ENCODE results near the gene SIN3A.

DNA sequence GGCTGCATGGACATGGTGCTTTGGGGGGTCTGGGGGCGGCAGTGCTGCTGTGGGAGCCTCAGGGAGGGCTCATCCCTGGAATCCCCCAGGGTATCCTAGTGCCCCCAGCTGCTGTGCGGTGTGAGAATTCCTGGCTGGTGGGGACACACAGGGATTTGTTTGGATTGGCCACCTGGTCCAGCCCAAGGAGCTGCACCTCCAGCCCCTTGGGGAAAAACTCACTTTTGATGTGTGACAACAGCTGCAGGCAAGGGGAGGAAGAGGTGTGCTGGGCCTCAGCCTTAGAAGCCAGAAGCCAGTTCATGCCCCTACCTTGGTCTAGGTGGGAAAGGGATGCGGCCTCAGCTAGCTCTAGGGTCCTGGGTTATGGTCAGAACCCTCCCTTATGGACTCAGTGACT is 124.0 kb downstream of the SIN3A start:
- TF ChIP-seq, protein P1, sequence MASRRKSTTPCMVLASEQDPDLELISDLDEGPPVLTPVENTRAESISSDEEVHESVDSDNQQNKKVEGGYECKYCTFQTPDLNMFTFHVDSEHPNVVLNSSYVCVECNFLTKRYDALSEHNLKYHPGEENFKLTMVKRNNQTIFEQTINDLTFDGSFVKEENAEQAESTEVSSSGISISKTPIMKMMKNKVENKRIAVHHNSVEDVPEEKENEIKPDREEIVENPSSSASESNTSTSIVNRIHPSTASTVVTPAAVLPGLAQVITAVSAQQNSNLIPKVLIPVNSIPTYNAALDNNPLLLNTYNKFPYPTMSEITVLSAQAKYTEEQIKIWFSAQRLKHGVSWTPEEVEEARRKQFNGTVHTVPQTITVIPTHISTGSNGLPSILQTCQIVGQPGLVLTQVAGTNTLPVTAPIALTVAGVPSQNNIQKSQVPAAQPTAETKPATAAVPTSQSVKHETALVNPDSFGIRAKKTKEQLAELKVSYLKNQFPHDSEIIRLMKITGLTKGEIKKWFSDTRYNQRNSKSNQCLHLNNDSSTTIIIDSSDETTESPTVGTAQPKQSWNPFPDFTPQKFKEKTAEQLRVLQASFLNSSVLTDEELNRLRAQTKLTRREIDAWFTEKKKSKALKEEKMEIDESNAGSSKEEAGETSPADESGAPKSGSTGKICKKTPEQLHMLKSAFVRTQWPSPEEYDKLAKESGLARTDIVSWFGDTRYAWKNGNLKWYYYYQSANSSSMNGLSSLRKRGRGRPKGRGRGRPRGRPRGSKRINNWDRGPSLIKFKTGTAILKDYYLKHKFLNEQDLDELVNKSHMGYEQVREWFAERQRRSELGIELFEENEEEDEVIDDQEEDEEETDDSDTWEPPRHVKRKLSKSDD (conservative IDR thresholded peaks at IDR 0.05; ENCODE audit: low read length) = no peak
- TF ChIP-seq TCF7L2 (IDR thresholded peaks at IDR 0.05; ENCODE audit: low read depth, low read length) (no peak), POLR2A (conservative IDR thresholded peaks at IDR 0.05) (no peak), ZZZ3 (IDR thresholded peaks at IDR 0.05) (no peak), SMAD1 (IDR thresholded peaks at IDR 0.05; ENCODE audit: low read depth, low read length, partially characterized antibody) (no peak), SAFB (IDR thresholded peaks at IDR 0.05; ENCODE audit: borderline replicate concordance, low read depth, low read length) (no peak), CREBBP (IDR thresholded peaks at IDR 0.05; ENCODE audit: low read depth, low read length) (no peak), NR2C1 (IDR thresholded peaks at IDR 0.05) (no peak), NR2C1 (tag; IDR thresholded peaks at IDR 0.05) (no peak), ZNF444 (CRISPR knock-in tag; IDR thresholded peaks at IDR 0.05) (no peak), ESRRA (IDR thresholded peaks at IDR 0.05; ENCODE audit: borderline replicate concordance, low read depth) (no peak), NCOA1 (IDR thresholded peaks at IDR 0.05; ENCODE audit: low read depth) (no peak)
- TF ChIP-seq, protein P2, sequence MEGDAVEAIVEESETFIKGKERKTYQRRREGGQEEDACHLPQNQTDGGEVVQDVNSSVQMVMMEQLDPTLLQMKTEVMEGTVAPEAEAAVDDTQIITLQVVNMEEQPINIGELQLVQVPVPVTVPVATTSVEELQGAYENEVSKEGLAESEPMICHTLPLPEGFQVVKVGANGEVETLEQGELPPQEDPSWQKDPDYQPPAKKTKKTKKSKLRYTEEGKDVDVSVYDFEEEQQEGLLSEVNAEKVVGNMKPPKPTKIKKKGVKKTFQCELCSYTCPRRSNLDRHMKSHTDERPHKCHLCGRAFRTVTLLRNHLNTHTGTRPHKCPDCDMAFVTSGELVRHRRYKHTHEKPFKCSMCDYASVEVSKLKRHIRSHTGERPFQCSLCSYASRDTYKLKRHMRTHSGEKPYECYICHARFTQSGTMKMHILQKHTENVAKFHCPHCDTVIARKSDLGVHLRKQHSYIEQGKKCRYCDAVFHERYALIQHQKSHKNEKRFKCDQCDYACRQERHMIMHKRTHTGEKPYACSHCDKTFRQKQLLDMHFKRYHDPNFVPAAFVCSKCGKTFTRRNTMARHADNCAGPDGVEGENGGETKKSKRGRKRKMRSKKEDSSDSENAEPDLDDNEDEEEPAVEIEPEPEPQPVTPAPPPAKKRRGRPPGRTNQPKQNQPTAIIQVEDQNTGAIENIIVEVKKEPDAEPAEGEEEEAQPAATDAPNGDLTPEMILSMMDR (IDR thresholded peaks at IDR 0.05 in 2 of 3, conservative IDR thresholded peaks at IDR 0.05 in 1 of 3; ENCODE audit: insufficient read depth in 2 of 3, low read depth in 1 of 3, low read length in 3 of 3) = no peak
- TF ChIP-seq, protein P3, sequence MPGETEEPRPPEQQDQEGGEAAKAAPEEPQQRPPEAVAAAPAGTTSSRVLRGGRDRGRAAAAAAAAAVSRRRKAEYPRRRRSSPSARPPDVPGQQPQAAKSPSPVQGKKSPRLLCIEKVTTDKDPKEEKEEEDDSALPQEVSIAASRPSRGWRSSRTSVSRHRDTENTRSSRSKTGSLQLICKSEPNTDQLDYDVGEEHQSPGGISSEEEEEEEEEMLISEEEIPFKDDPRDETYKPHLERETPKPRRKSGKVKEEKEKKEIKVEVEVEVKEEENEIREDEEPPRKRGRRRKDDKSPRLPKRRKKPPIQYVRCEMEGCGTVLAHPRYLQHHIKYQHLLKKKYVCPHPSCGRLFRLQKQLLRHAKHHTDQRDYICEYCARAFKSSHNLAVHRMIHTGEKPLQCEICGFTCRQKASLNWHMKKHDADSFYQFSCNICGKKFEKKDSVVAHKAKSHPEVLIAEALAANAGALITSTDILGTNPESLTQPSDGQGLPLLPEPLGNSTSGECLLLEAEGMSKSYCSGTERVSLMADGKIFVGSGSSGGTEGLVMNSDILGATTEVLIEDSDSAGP (CRISPR knock-in tag; IDR thresholded peaks at IDR 0.05) = no peak

All from K562 (cell line).